Activated naive CD8-positive, alpha-beta T cell treated with anti-CD3 and anti-CD28 coated beads for 36 hours (primary cell): ENCODE data around the gene FAM107B. TPM values are rescaled to one million over a fixed set of nuclear protein-coding genes. Genes with fewer than 3 reads are reported as not detected.
"Not testable (repeated sequence)": the region's sequence is repeated elsewhere in the genome, so short reads cannot be mapped to it uniquely, and the experiment has no call there.

Source experiments
- DNase-seq: peaks from one replicate; pipeline ENCODE4 v3.0.0; 2021
- H3K27ac Mint-ChIP-seq: one replicate; pipeline ENCODE4 v1.8.0; 2022; ENCODE audit warnings: mild to moderate bottlenecking, moderate library complexity, mixed read lengths
- H3K27me3 Mint-ChIP-seq: one replicate; pipeline ENCODE4 v1.8.0; 2022; ENCODE audit warnings: mild to moderate bottlenecking, mixed read lengths
- H3K36me3 Mint-ChIP-seq: one replicate; pipeline ENCODE4 v1.8.0; 2021; ENCODE audit warnings: mild to moderate bottlenecking, mixed read lengths
- H3K4me1 Mint-ChIP-seq: one replicate; pipeline ENCODE4 v1.8.0; 2021; ENCODE audit warnings: mixed read lengths
- H3K4me3 Mint-ChIP-seq: one replicate; pipeline ENCODE4 v1.8.0; 2022; ENCODE audit warnings: mild to moderate bottlenecking, moderate library complexity, mixed read lengths
- H3K9me3 Mint-ChIP-seq: one replicate; pipeline ENCODE4 v1.8.0; 2022; ENCODE audit warnings: mixed read lengths
- total RNA-seq, 2 experiments: library from RNA; stranded (reverse); gene quantifications; one replicate each; pipeline ENCODE4 v1.2.3, GENCODE V29; 2021

Gene FAM107B
- total RNA-seq, 2 experiments from 2014 or later = 195 to 203 TPM

DNA sequence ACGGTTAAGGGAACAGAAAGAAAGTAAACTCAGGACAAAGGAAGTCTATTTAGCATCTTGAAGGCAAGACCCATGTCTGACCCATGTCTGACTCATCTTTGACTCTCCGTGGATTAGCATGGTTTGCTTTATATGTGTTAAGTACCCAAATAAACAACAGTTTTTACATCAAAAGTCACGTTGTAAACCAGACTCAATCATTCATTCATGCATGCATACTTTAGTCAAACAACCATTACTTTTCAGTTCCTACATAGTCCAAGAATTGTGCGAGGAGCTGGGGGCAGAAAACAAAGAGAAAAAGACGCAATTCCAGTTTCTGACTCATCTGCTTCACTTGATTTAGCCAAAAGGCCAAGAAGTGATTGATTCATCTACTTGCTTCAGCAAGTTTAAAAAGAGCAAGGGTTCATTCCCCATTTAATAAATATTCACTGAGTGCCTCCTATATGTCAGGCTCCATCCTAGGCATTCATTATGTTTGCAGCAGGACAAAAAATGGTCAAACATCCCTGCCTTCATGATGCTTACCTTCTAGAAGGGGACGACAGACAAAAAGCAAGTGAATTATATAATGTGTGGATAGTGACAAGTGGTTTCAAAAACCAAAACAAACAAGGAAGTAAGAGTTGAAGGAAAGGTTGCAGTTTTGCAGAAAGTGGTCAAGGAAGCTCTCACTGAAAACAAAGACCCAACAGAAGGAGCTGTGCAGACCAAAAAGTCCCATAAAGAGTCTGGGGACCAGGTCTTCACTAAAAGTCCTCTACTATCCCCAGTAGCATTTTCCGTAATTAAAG is 116.2 kb downstream of the FAM107B start:
- DNase-seq = no peak
- Mint-ChIP-seq H3K27me3 (no peaks in the 10 kb centered on the region), H3K27ac (peak overlapping the region; percentile 98), H3K4me3 (peak overlapping the region; percentile 40), H3K4me1 (peaks cover 73% of the 10 kb centered on the region), H3K36me3 (peaks cover 28% of the 10 kb centered on the region), H3K9me3 (peaks cover 16% of the 10 kb centered on the region)

GRCh38 chr10:14656052-14656730 is 118.5 kb downstream of the FAM107B start:
- Mint-ChIP-seq H3K4me3 (no peak overlapping the region), H3K27ac (no peak overlapping the region)

GRCh38 chr10:14654821-14655382 is 119.8 kb downstream of the FAM107B start:
- Mint-ChIP-seq H3K27ac (no peak overlapping the region), H3K36me3 (peaks cover 16% of the 10 kb centered on the region), H3K9me3 (peaks cover 8% of the 10 kb centered on the region), H3K4me1 (peaks cover 72% of the 10 kb centered on the region), H3K27me3 (no peaks in the 10 kb centered on the region), H3K4me3 (no peak overlapping the region)
- no peak for DNase-seq

More at GRCh38 chr10:14656052-14656730, 118.5 kb downstream of the FAM107B start:
- Mint-ChIP-seq H3K4me1 (peaks cover 80% of the 10 kb centered on the region), H3K27me3 (no peaks in the 10 kb centered on the region), H3K36me3 (peaks cover 23% of the 10 kb centered on the region), H3K9me3 (peaks cover 16% of the 10 kb centered on the region)
- DNase-seq = no peak

DNA sequence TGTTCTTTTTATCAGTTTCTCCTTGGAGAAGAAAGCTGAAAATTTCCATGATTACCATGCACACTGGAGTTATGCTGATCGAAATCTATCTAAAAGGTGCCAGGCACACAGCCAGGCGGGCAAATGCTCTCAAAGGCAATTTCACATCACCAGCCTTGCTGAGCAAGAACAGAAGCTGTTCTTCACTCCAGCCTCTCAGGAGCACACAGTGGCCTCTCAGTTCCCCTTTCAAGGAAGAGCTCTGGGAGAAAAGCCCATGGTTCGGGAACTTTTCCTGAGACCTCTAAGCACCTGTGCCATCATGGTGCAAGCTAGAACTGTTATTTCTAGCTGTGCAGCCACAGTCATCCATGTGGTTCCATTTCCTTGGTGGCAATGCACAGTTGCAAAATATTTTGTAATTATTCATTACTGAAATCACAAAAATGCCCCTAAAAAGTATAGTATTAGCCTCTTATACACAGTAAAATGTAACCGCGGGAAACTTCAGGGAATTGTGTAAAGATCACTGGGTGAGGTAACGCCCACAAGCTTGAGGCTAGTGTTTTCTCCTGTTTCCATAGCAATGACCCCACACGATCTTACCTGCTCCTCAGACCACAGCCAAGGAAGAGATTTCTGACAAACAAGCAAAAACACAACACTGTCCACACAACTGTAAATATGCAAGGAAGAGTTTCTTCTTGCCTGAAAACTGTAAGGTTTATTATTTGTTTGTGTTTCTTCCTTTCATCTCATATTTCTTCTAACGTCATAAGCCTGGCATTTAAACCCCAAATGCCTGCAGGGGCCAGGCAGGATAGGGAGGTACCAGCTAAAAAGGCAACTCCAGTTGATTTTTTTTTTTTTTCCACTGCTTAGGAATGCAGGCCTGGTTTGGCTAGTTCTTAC is 121.2 kb downstream of the FAM107B start:
- Mint-ChIP-seq H3K27ac (peak overlapping the region; percentile 3), H3K27me3 (no peaks in the 10 kb centered on the region), H3K4me1 (peaks cover 70% of the 10 kb centered on the region), H3K36me3 (peaks cover 7% of the 10 kb centered on the region), H3K4me3 (no peak overlapping the region), H3K9me3 (peaks cover 3% of the 10 kb centered on the region)
- DNase-seq = no peak

DNA sequence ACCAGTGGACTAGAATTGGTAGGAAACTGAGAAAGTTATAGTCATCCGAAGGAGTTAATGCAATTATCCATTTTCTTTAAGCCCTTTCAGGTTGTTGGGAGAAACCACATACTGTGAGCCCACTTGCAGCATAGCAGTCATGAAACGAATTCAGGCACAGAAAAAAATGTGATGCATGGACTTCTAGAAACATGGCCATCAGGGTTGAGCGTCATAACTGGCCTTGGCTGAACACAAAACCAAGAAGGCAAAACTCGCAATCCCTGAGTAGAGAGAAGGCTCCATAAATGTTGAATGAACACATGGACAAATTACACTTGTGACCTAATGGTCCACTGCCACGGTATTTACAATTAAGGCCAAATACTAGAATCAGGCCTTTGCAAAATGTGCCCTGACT is 121.9 kb downstream of the FAM107B start:
- Mint-ChIP-seq H3K4me3 (no peak overlapping the region), H3K4me1 (peaks cover 70% of the 10 kb centered on the region), H3K27me3 (no peaks in the 10 kb centered on the region), H3K36me3 (peaks cover 5% of the 10 kb centered on the region), H3K27ac (no peak overlapping the region), H3K9me3 (no peaks in the 10 kb centered on the region)
- no peak for DNase-seq

- Mint-ChIP-seq H3K27ac (peak overlapping the region; percentile 5), H3K4me3 (no peak overlapping the region), H3K27me3 (no peaks in the 10 kb centered on the region), H3K9me3 (no peaks in the 10 kb centered on the region), H3K36me3 (peaks cover under 1% of the 10 kb centered on the region), H3K4me1 (peaks cover 69% of the 10 kb centered on the region)
- no peak for DNase-seq
Measured at GRCh38 chr10:14652067-14652466, 122.6 kb downstream of the FAM107B start.

GRCh38 chr10:14649739-14650138 is 125.0 kb downstream of the FAM107B start:
- no peaks in the 10 kb centered on the region for H3K36me3 Mint-ChIP-seq
- no peak overlapping the region for H3K4me3 Mint-ChIP-seq
- H3K27me3 Mint-ChIP-seq = no peaks in the 10 kb centered on the region
- peaks cover 67% of the 10 kb centered on the region for H3K4me1 Mint-ChIP-seq
- H3K27ac Mint-ChIP-seq = peak overlapping the region; percentile 9
- no peaks in the 10 kb centered on the region for H3K9me3 Mint-ChIP-seq
- no peak for DNase-seq

DNA sequence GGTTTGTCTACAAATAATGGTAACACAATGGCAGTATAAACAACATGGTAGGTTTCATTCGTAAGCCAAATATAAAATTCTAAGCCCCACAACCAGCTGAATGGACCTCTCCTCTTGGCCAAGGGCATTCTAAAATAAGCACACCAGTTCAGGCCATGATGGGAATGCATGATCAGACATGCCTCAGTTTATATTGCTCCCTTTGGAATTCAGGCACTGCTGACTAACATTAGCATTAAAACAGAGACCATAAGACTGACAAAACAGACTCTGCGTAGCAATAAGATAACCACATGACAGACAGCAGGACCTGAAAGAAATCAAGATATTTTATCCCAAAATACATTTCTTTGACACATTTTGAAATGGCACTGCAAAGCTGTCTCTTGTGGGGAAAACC is 125.8 kb downstream of the FAM107B start:
- no peak for DNase-seq
- H3K4me1 Mint-ChIP-seq = peaks cover 61% of the 10 kb centered on the region
- no peaks in the 10 kb centered on the region for H3K27me3 Mint-ChIP-seq
- H3K36me3 Mint-ChIP-seq = no peaks in the 10 kb centered on the region
- H3K4me3 Mint-ChIP-seq = peak overlapping the region; percentile 80
- H3K9me3 Mint-ChIP-seq = no peaks in the 10 kb centered on the region
- peak overlapping the region; percentile 97 for H3K27ac Mint-ChIP-seq

- Mint-ChIP-seq H3K4me1 (peaks cover 54% of the 10 kb centered on the region), H3K9me3 (no peaks in the 10 kb centered on the region), H3K4me3 (peak overlapping the region; percentile 80), H3K27ac (peak overlapping the region; percentile 97), H3K27me3 (no peaks in the 10 kb centered on the region), H3K36me3 (peaks cover 1% of the 10 kb centered on the region)
- peak; percentile 64 for DNase-seq
Measured at GRCh38 chr10:14648005-14648765, 126.5 kb downstream of the FAM107B start.

- no peaks in the 10 kb centered on the region for H3K27me3 Mint-ChIP-seq
- H3K27ac Mint-ChIP-seq = no peak overlapping the region
- H3K4me1 Mint-ChIP-seq = peaks cover 31% of the 10 kb centered on the region
- peaks cover 1% of the 10 kb centered on the region for H3K36me3 Mint-ChIP-seq
- H3K9me3 Mint-ChIP-seq = no peaks in the 10 kb centered on the region
- no peak overlapping the region for H3K4me3 Mint-ChIP-seq
- DNase-seq = no peak
Measured at GRCh38 chr10:14645239-14645960, 129.3 kb downstream of the FAM107B start.

DNA sequence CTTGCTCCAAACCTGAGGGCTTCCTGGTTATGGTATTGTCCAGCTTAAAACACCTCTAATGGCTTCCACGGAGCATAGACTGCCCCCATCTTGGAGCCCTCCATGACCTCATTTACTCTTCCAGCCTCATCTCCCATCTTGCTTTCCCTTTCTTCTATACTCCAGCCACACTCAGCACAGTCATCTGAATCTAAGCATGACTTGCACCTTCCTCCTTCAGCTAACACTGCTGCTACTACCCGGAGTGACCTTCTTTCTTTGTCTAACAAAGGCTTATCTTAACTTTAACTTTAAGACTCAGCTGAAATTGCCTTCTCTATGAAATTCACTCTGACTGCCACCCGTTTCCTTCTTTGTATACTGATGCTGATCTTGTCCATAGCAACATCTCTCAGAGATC is 135.1 kb downstream of the FAM107B start:
- no peak for DNase-seq
- Mint-ChIP-seq H3K27ac (no peak overlapping the region), H3K9me3 (no peaks in the 10 kb centered on the region), H3K27me3 (no peaks in the 10 kb centered on the region), H3K4me3 (no peak overlapping the region), H3K4me1 (peaks cover 2% of the 10 kb centered on the region), H3K36me3 (peaks cover 1% of the 10 kb centered on the region)

DNA sequence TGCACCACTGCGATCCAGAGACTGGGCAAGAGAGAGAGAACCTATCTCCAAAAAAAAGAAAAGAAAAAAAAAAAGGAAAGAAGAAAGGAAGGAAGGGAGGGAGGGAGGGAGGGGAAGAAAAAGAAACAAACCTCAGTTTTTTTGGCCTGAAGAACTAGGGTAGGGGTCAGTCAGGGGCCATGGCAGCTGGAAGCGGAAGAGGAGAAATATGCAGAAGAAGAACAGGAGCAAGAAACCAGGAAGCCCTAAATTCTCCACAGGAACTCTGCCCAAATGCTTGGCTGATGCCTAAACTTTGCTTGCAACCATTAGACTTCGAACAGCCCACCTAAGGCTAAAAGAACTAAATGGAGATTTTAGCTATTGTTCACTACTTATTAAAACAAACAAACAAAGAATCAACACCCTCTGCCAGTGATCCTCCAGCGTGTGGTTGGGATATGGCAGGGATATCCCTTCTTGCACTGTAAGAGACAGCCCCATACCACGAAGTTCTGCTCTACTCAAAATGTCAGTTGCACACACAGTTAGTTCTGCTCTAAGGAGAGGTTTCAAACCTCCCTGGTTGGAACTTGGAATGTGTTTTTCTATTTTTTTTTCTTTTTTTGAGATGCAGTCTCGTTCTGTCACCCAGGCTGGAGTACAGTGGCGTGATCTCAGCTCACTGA is 139.5 kb downstream of the FAM107B start:
- H3K9me3 Mint-ChIP-seq = no peaks in the 10 kb centered on the region
- no peak overlapping the region for H3K27ac Mint-ChIP-seq
- H3K27me3 Mint-ChIP-seq = no peaks in the 10 kb centered on the region
- no peaks in the 10 kb centered on the region for H3K36me3 Mint-ChIP-seq
- H3K4me1 Mint-ChIP-seq = peaks cover 1% of the 10 kb centered on the region
- H3K4me3 Mint-ChIP-seq = no peak overlapping the region
- no peak for DNase-seq

DNA sequence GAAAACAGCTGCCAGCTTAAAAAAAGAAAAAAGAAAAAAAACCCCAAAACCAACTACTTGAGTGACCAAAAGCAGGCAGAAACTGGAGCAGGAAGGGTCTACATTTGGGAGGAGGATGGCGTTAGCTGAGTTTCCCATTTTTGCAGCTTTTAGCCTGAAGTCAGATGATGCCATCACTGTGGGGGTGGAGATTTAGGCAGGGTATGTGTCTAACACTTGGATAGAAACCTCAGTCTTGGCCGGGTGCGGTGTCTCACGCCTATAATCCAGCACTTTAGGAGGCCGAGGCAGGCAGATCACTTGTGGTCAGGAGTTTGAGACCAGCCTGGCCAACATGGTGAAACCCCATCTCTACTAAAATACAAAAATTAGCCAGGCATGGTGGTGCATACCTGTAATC is 140.1 kb downstream of the FAM107B start:
- H3K4me3 Mint-ChIP-seq, DNase-seq, H3K9me3 Mint-ChIP-seq, H3K4me1 Mint-ChIP-seq, H3K27ac Mint-ChIP-seq, H3K36me3 Mint-ChIP-seq, H3K27me3 Mint-ChIP-seq: not testable (repeated sequence)
